Measurements from ENCODE around the gene ZNF578. TPM values are rescaled to one million over a fixed set of nuclear protein-coding genes. Genes with fewer than 3 reads are reported as not detected.
"Not testable (repeated sequence)": the region's sequence is repeated elsewhere in the genome, so short reads cannot be mapped to it uniquely, and the experiment has no call there.

The ZNF578 gene
- total RNA-seq, 1 experiment from 2014 or later = not detected

- Mint-ChIP-seq H3K27me3 (ENCODE audit: insufficient read depth, unreplicated experiment) (no peaks in the 10 kb centered on the region), H3K9me3 (ENCODE audit: unreplicated experiment) (peaks cover 21% of the 10 kb centered on the region), H3K4me3 (ENCODE audit: unreplicated experiment) (no peak overlapping the region), H3K4me1 (ENCODE audit: insufficient read depth, unreplicated experiment) (peaks cover 19% of the 10 kb centered on the region), H3K27ac (ENCODE audit: low read depth, unreplicated experiment) (no peak overlapping the region), H3K36me3 (ENCODE audit: insufficient read depth, unreplicated experiment) (peaks cover 21% of the 10 kb centered on the region)
- no peak for DNase-seq (ENCODE audit: unreplicated experiment)
- intact Hi-C loops (cut with micrococcal nuclease) = loop anchor here (10.0 kb wide), 1 partner anchor 202 kb away; the partner anchor contains the start of gene ZNF611
- CTCF ChIA-PET = no interaction called here
- POLR2A ChIA-PET = no interaction called here
- BruUV-seq (replicated peaks) = no TSS peak
- no peak for TF ChIP-seq CTCF (IDR thresholded peaks at IDR 0.05; ENCODE audit: unreplicated experiment)
Measured at GRCh38 chr19:52532480-52532879, 79.1 kb downstream of the ZNF578 start.

GRCh38 chr19:52533901-52534300 is 80.5 kb downstream of the ZNF578 start:
- Mint-ChIP-seq H3K36me3 (ENCODE audit: insufficient read depth, unreplicated experiment) (peaks cover 21% of the 10 kb centered on the region), H3K4me1 (ENCODE audit: insufficient read depth, unreplicated experiment) (peaks cover 10% of the 10 kb centered on the region), H3K9me3 (ENCODE audit: unreplicated experiment) (peaks cover 15% of the 10 kb centered on the region), H3K4me3 (ENCODE audit: unreplicated experiment) (peak overlapping the region; percentile 82), H3K27ac (ENCODE audit: low read depth, unreplicated experiment) (no peak overlapping the region), H3K27me3 (ENCODE audit: insufficient read depth, unreplicated experiment) (no peaks in the 10 kb centered on the region)
- peak; percentile 50 for DNase-seq (ENCODE audit: unreplicated experiment)
- ChIA-PET POLR2A (no interaction called here), CTCF (interaction anchor here (0.5 to 1.0 kb wide), 2 partner anchors 130 to 252 kb away, joined by 3 read pairs; no protein-coding TSS in a partner anchor)
- intact Hi-C loops (cut with micrococcal nuclease) = loop anchor here (10.0 kb wide), 1 partner anchor 201 kb away; the partner anchor contains the start of gene ZNF611
- TF ChIP-seq CTCF (IDR thresholded peaks at IDR 0.05; ENCODE audit: unreplicated experiment) = no peak
- no TSS peak for BruUV-seq (replicated peaks)

GRCh38 chr19:52535385-52535770 is 82.0 kb downstream of the ZNF578 start:
- DNase-seq (ENCODE audit: unreplicated experiment); BruUV-seq (replicated peaks); H3K27me3 Mint-ChIP-seq (ENCODE audit: insufficient read depth, unreplicated experiment); H3K4me1 Mint-ChIP-seq (ENCODE audit: insufficient read depth, unreplicated experiment); CTCF ChIA-PET; POLR2A ChIA-PET: not testable (repeated sequence)
- Mint-ChIP-seq H3K4me3 (ENCODE audit: unreplicated experiment) (peak overlapping the region; percentile 82), H3K9me3 (ENCODE audit: unreplicated experiment) (peaks cover 12% of the 10 kb centered on the region), H3K27ac (ENCODE audit: low read depth, unreplicated experiment) (peak overlapping the region; percentile 73), H3K36me3 (ENCODE audit: insufficient read depth, unreplicated experiment) (peaks cover 30% of the 10 kb centered on the region)
- intact Hi-C loops (cut with micrococcal nuclease) = loop anchor here (10.0 kb wide), 1 partner anchor 199 kb away; the partner anchor contains the start of gene ZNF611

- TF ChIP-seq CTCF (IDR thresholded peaks at IDR 0.05; ENCODE audit: unreplicated experiment) = no peak
- ChIA-PET POLR2A (no interaction called here), CTCF (interaction anchor here (0.6 kb wide), 1 partner anchor 118 kb away, joined by 3 read pairs; no protein-coding TSS in a partner anchor)
- DNase-seq (ENCODE audit: unreplicated experiment) = peak; percentile 91
- H3K27me3 Mint-ChIP-seq (ENCODE audit: insufficient read depth, unreplicated experiment) = no peaks in the 10 kb centered on the region
- peaks cover 35% of the 10 kb centered on the region for H3K36me3 Mint-ChIP-seq (ENCODE audit: insufficient read depth, unreplicated experiment)
- peaks cover 7% of the 10 kb centered on the region for H3K4me1 Mint-ChIP-seq (ENCODE audit: insufficient read depth, unreplicated experiment)
- BruUV-seq (replicated peaks) = no TSS peak
- H3K9me3 Mint-ChIP-seq (ENCODE audit: unreplicated experiment) = peaks cover 12% of the 10 kb centered on the region
- H3K27ac Mint-ChIP-seq (ENCODE audit: low read depth, unreplicated experiment) = peak overlapping the region; percentile 73
- H3K4me3 Mint-ChIP-seq (ENCODE audit: unreplicated experiment) = peak overlapping the region; percentile 82
- intact Hi-C loops (cut with micrococcal nuclease) = loop anchor here (10.0 kb wide), 1 partner anchor 199 kb away; the partner anchor contains the start of gene ZNF611
Measured at GRCh38 chr19:52535771-52536447, 82.6 kb downstream of the ZNF578 start.

Data from MCF 10A (cell line).